Mucosa of gallbladder (tissue), 1 donor: Measurements from ENCODE around the gene IKZF5. TPM values are rescaled to one million over a fixed set of nuclear protein-coding genes. Genes with fewer than 3 reads are reported as not detected.

Source experiments
- DNase-seq: peaks from one replicate; pipeline ENCODE4 v3.0.0-alpha.2; 2020; ENCODE audit warnings: low spot score
- total RNA-seq: library from RNA; stranded (reverse); gene quantifications from one replicate; pipeline ENCODE4 v1.2.1, GENCODE V29; 2021
- donor health status: DM: no; HTN: no; CAD: no.

IKZF5 gene
- total RNA-seq, 1 donor from 2014 or later: 15.3 TPM

DNA sequence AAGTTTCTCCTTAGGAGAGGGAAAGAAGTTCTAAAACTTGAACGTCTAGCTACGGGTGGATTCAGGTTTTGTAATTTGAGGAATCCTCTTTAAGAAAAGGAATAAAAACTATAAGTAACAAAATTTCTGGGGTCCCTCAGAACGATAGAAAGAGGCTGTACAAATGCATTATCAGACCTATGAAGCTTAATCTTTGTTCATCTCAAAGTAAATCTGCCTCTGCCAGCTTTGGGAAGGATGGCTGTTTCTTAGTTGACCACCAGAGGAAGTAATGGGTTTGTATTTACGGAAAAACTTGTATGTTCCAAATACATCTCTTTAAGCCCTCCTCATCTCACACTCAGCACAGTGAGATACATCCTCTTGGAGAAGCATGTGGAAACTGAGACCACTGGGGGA lies 27.5 kb downstream of the IKZF5 start:
- DNase-seq: no peak

DNA sequence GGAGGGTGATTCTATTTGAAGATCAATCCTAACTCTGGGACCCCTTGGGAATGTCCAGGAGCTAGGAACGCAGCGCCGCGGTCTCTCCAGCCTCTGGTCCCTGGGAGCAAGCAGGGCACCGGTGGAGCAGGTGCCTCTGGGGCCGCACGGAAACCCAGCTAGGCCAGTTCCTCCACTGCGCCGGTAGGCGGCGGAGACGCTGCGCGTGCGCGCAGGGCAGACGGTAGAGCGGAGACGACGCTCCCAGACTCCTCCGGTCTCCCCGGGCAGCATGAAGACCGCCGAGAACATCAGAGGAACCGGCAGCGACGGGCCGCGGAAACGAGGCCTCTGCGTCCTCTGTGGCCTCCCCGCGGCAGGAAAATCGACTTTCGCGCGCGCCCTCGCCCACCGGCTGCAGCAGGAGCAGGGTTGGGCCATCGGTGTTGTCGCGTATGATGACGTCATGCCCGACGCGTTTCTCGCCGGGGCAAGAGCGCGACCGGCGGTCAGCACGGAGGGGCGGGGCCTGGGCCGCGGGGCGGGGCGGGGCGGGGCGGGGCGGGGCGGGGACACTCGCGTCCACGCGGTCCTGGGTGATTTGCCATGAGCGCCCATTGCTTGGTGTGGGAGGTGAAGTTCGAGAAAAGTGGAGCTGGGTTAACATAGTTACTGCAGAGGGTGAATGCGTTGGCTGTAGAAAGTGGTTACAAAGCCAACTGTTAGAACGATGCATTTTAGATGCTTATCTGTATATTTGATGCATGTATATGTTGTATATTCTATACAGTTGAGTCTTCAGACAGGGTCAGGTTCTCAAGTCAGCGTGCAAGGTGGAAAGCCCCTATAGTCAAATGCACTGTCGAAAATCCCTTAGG lies 28.2 kb downstream of the IKZF5 start, which contains the start of gene PSTK:
PSTK (plus strand) TSS at position 193 of the 857 bp plus-strand sequence; CDS start at position 272, 79 bp downstream.
- DNase-seq: peak; percentile 92

- DNase-seq: no peak
Observed at GRCh38 chr10:122974543-122975064, 34.0 kb downstream of the IKZF5 start.

DNA sequence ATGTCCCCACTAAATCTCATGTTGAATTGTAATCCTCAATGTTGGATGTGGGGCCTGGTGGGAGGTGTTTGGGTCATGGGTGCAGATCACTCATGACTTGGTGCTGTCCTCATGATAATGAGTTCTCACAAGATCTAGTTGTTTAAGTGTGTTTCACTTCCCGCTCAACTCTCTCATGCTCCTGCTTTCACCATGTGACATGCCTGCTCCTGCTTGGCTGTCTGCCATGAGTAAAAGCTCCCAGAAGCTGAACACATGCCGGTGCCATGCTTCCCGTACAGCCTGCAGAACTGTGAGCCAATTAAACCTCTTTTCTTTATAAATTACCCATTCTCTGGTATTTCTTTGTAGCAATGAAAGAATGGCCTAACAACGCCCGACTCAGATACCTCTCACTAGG lies 34.6 kb downstream of the IKZF5 start:
- DNase-seq: peak; percentile 24

DNA sequence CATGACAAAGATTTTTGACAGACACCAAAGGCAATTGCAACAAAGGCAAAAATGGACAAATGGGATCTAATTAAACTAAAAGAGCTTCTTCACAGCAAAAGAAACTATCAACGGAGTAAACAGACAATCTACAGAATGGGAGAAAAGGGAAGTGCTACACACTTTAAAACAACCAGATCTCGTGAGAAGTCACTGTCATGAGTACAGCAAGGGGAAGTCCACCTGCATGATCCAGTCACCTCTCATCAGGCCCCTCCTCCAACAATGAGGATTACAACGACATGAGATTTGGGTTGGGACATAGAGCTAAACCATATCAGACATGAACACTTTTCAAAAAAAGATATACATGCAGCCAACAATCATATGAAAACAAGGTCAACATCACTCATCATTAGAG lies 39.9 kb downstream of the IKZF5 start:
- no peak for DNase-seq

DNA sequence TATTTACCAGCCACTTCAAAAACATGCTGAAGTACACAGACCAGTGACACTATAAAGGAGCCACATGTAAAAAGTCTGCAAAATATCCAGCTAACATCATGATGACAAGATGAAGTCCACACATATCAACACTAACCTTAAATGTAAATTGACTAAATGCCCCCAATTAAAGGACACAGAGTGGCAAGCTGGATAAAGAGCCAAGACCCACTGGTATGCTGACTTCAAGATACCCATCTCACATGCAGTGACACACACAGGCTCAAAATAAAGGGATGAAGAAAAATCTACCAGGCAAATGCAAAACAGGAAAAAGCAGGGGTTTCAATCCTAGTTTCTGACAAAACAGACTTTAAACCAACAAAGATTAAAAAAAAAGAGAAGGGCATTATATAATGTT lies 41.7 kb downstream of the IKZF5 start:
- DNase-seq: no peak

GRCh38 chr10:122962405-122962804 lies 46.2 kb downstream of the IKZF5 start:
- no peak for DNase-seq

DNA sequence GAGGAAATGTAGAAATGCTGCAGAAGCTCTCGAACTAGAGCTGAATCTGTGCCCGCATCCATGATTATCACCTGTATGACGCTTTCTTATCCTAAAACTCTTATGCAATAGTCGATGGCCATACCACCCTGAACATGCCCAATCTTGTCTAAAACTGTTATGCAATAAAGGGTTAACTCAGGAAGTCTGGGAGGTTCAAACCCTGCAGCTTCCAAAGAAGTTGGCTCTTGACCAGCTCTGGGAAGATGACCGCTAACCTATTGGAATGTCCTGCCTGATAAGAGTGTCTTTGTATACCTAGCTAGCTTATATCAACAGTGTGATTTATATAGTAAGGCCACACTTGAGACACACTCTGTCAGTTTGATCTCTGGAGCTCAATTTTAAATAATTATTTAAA lies 51.1 kb downstream of the IKZF5 start:
- no peak for DNase-seq

GRCh38 chr10:122955892-122956291 lies 52.7 kb downstream of the IKZF5 start:
- peak; percentile 30 for DNase-seq

DNA sequence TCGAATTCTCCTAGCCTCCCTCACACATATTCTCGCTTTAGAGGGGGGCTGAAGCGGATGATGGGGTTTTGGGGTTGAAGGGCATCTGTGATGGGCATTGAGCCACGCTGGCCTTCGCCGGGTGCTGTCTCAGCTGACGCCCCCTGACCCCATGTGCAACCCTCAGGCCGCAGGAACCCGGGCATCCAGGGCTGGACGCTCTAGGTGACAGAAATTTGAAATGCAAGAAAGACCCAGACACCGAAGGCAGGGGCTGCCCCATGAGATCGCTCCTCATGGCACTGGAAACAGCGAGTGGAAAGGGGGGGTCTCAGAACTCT lies 53.9 kb downstream of the IKZF5 start:
- no peak for DNase-seq

GRCh38 chr10:122953902-122954730 lies 54.5 kb downstream of the IKZF5 start, which contains the start of gene C10orf88:
TSS of gene C10orf88 (minus strand) at chr10:122954227. CDS start at chr10:122954178, 49 bp downstream.
- DNase-seq: peak; percentile 97

- DNase-seq: no peak
Observed at GRCh38 chr10:122949296-122949695, 59.3 kb downstream of the IKZF5 start.

Other genes starting within 250 kb of the IKZF5 start
- gene CUZD1, start 162.9 kb downstream of the IKZF5 start, total RNA-seq: 2.7 TPM
- gene FAM24B, start 129.2 kb downstream of the IKZF5 start, total RNA-seq: 4.9 TPM
- not detected for gene FAM24A, start 98.2 kb downstream of the IKZF5 start, total RNA-seq
- 8.5 TPM for gene C10orf88, start 54.6 kb downstream of the IKZF5 start, total RNA-seq
- 9.4 TPM for gene PSTK, start 28.4 kb downstream of the IKZF5 start, total RNA-seq
- 36.1 TPM for gene ACADSB, start 211 bp upstream of the IKZF5 start, total RNA-seq
- 1.6 TPM for gene HMX3, start 127.2 kb upstream of the IKZF5 start, total RNA-seq
- 0.69 TPM for gene HMX2, start 139.3 kb upstream of the IKZF5 start, total RNA-seq
- 64.3 TPM for gene BUB3, start 145.6 kb upstream of the IKZF5 start, total RNA-seq